ENCODE data around the gene RNH1. TPM values are rescaled to one million over a fixed set of nuclear protein-coding genes. Genes with fewer than 3 reads are reported as not detected.

Gene RNH1
- total and polyA plus RNA-seq, 2 of the 8 experiments (the other 6 are each of a cell fraction or from before 2014, with no cell fraction given), result 48.7 to 49.8 TPM

DNA sequence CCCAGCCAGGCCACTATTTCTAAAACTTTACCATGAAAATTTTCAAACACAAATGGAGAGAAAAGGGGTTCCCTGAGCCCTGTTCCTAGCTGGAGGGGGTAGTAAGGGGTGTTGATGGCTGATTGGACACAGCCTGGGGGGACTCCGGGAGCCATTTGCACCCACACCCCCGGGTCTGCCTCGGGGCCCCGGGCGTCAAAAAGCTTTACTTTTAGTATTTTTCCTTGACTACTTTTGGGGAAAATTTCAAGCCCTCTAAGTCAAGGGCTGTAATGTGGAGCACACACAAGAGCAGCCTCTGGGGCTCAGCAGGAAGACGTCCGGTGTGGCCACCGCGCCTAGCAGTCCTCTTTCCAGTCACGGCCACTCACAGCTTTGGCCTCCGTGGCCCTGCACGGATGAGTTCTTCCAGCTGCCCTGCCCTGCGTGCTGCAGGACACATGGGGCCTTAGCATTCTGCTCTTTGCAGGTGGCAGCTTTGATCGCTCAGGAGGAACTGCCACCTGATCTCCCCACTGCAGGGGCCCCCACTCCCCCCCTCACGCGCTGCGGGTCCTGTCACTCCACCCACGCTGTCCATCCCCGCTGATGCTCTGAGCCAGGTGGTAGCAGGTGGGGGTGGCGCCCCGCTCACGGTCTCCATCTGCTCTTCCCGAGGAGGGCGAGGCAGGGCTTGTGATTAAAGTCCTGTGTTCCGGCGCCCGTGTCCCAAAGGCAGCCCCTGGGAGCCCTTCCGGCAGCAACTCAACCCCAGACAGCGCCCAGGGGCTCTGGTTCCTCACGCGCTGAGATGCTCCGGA, 14.4 kb downstream of the RNH1 start:
- Histone ChIP-seq H2AK5ac (ENCODE audit: low read depth, low read length) (no peak overlapping the region), H3K79me1 (ENCODE audit: low read depth, low read length) (no peaks in the 10 kb centered on the region; the same call in 1 of the 2 replicates), H2BK15ac (ENCODE audit: low read length) (no peak overlapping the region), H4K5ac (ENCODE audit: insufficient read length, low read depth, low read length) (no peak overlapping the region), H3K36me3 (ENCODE audit: control insufficient read depth in 2 of 4, insufficient read depth in 4 of 4, low read length in 3 of 4) (peaks cover 4 to 31% (median 14%) of the 10 kb centered on the region in 4 experiments; a peak in 7 of 8 replicates), H2BK12ac (ENCODE audit: low read depth, low read length) (no peak overlapping the region), H3K27me3 (replicated peaks in 1 of 4; ENCODE audit: control insufficient read depth in 3 of 4, extremely low read depth in 1 of 4, insufficient read depth in 3 of 4, low read length in 3 of 4) (no peaks in the 10 kb centered on the region), H3K23ac (ENCODE audit: insufficient read length) (no peak overlapping the region), H4K91ac (replicated peaks; ENCODE audit: insufficient read length, low read length) (no peak overlapping the region), H3K56ac (replicated peaks; ENCODE audit: insufficient read length, low read depth, low read length) (no peak overlapping the region), H4K20me1 (replicated peaks in 1 of 2; ENCODE audit: control insufficient read depth in 1 of 2, insufficient read depth in 2 of 2, low read length in 2 of 2) (peaks cover 2 to 12% of the 10 kb centered on the region in 2 experiments), H3K27ac (ENCODE audit: low read depth, low read length) (no peak overlapping the region), H3K4me3 (ENCODE audit: extremely low read depth in 1 of 4, insufficient read depth in 2 of 4, low read depth in 3 of 4, low read length in 4 of 4) (no peak overlapping the region), H3K9me3 (ENCODE audit: insufficient read depth in 2 of 2, low read depth in 1 of 2, low read length in 1 of 2) (peaks cover 8 to 9% of the 10 kb centered on the region in 2 experiments; a peak in 3 of 4 replicates), H3K14ac (ENCODE audit: insufficient read length) (no peak overlapping the region), H3K4ac (replicated peaks; ENCODE audit: insufficient read length, low read depth, low read length) (no peak overlapping the region), H2BK5ac (ENCODE audit: low read depth, low read length) (no peak overlapping the region), H3K79me2 (ENCODE audit: control insufficient read depth in 1 of 2, insufficient read depth in 2 of 2, low read length in 2 of 2) (no peaks in the 10 kb centered on the region), H3K4me1 (replicated peaks in 1 of 4; ENCODE audit: control insufficient read depth in 3 of 4, insufficient read depth in 4 of 4, low read length in 3 of 4) (no peaks in the 10 kb centered on the region), H2AFZ (ENCODE audit: low read length) (no peak overlapping the region), H3K23me2 (ENCODE audit: low read depth, low read length) (no peaks in the 10 kb centered on the region), H2BK120ac (replicated peaks; ENCODE audit: low read depth, low read length) (no peak overlapping the region), H3K9ac (replicated peaks in 1 of 4; ENCODE audit: extremely low read depth in 1 of 4, low read depth in 3 of 4, low read length in 3 of 4) (no peak overlapping the region), H4K8ac (ENCODE audit: extremely low read depth, insufficient read depth, low read length) (no peak overlapping the region), H2BK20ac (ENCODE audit: low read length) (no peak overlapping the region), H3K18ac (ENCODE audit: extremely low read depth, low read length) (no peak overlapping the region), H3K4me2 (ENCODE audit: insufficient read depth in 1 of 2, low read depth in 2 of 2, low read length in 2 of 2) (no peak overlapping the region)
- WGBS, 2 experiments (ENCODE audit: extremely low coverage in 1 of 2, insufficient coverage in 1 of 2, insufficient read length in 1 of 2, insufficient replicate concordance in 2 of 2, low coverage in 1 of 2, low lambda C conversion rate in 2 of 2, missing lambda C conversion rate in 1 of 2), result 92% methylated on average over 32 of the region's 32 CpGs; no CpG with 5 or more reads in 1 of the 2 experiments
- FAIRE-seq, result no peak
- ChIA-PET CTCF (ENCODE audit: partially characterized antibody) (interaction anchor here (0.9 to 1.6 kb wide), 3 partner anchors 14 to 26 kb away, joined by 3 to 5 read pairs (median 3); no protein-coding TSS in a partner anchor), POLR2A (ENCODE audit: partially characterized antibody) (interaction anchor here (0.8 to 3.5 kb wide), 11 partner anchors 12 to 129 kb away, joined by 3 to 41 read pairs (median 4); partner anchors contain the start of genes PHRF1, PTDSS2 and RNH1)
- DNase-seq (ENCODE audit: low read depth in 1 of 2, low spot score in 2 of 2), result peak in 1 of 2 experiments; percentile 46
- TF ChIP-seq PHF8 (conservative IDR thresholded peaks at IDR 0.05; ENCODE audit: low read depth, low read length) (no peak), RFX5 (IDR thresholded peaks at IDR 0.05; ENCODE audit: borderline replicate concordance, low read depth, low read length) (no peak), YY1 (IDR thresholded peaks at IDR 0.05; ENCODE audit: low read depth, low read length) (no peak), CREB1 (IDR thresholded peaks at IDR 0.05) (no peak), TAF1 (IDR thresholded peaks at IDR 0.05; ENCODE audit: low read depth, low read length) (no peak), SIN3A (conservative IDR thresholded peaks at IDR 0.05 in 1 of 2, IDR thresholded peaks at IDR 0.05 in 1 of 2; ENCODE audit: low read depth in 1 of 2, low read length in 2 of 2) (no peak), JUND (IDR thresholded peaks at IDR 0.05; ENCODE audit: low read length) (no peak), EZH2 (IDR thresholded peaks at IDR 0.05; ENCODE audit: low read depth, low read length, severe bottlenecking) (no peak), SP4 (IDR thresholded peaks at IDR 0.05; ENCODE audit: low read length) (no peak), RAD21 (IDR thresholded peaks at IDR 0.05 in 1 of 2, conservative IDR thresholded peaks at IDR 0.05 in 1 of 2; ENCODE audit: low read depth in 2 of 2, low read length in 2 of 2) (no peak), GTF2F1 (IDR thresholded peaks at IDR 0.05; ENCODE audit: borderline replicate concordance, low read depth, low read length) (no peak)

Data from H1 (cell line).